Stimulated activated effector memory CD8-positive, alpha-beta T cell treated with anti-CD3 and anti-CD28 coated beads, Interleukin-12 subunit alpha, Interleukin-12 subunit beta, amount 100 ng/mL, for 72 hours (primary cell): Measurements from ENCODE around the gene TTC39B.

Experiments used
- ATAC-seq: fragments of 150-1000 bp; cut with Tn5 transposase; 2 replicates; pipeline ENCODE4 v1.10.0; 2021
- DNase-seq, 2 donors: peaks; one replicate each; pipeline ENCODE4 v3.0.0; 2021 to 2022; ENCODE audit warnings: low spot score in 2 of 2
- H3K27ac Mint-ChIP-seq: one replicate; pipeline ENCODE4 v1.8.0; 2022; ENCODE audit warnings: mild to moderate bottlenecking, mixed read lengths
- H3K36me3 Mint-ChIP-seq: one replicate; pipeline ENCODE4 v1.8.0; 2022; ENCODE audit warnings: mild to moderate bottlenecking, mixed read lengths
- H3K4me1 Mint-ChIP-seq: one replicate; pipeline ENCODE4 v1.8.0; 2022; ENCODE audit warnings: mixed read lengths
- H3K4me3 Mint-ChIP-seq: one replicate; pipeline ENCODE4 v1.8.0; 2022; ENCODE audit warnings: mild to moderate bottlenecking, mixed read lengths
- H3K9me3 Mint-ChIP-seq: one replicate; pipeline ENCODE4 v1.8.0; 2022; ENCODE audit warnings: mixed read lengths

The TTC39B gene

DNA sequence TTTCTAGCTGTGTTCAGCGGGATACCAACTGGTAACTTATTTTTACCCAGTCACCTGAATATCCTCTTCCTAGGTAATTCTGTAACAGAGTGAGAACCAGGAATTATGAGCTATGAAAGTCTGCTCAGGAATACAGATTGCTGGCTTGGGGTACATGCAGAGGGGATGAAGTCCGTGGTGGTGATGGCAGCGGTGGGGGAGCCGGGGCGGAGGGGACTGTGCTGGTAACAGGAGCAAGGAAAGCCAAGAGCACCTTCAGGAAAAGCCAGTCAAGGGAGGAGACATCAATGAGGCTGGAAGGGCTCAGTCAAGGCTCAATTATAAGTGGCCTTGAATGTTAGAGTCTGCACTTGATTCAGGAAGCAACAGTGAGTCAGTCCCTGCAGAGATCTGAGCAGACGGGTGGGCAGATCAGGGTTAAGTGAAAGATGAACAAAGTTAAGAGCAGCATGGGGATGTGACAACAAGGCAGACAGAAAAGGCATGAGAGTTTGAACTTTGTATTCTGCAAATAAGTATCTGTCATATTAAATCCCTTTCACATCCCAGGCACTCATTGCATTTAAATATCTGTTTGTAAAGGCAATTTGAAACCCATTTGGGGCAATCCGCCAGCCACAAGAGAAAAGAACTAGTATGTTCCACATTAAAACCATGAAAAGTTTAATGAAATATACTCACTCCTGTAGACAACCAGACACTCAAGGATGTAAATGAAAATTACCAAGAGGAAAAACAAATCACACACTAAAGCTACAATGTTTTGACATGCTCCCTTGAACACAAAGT is 101.2 kb downstream of the TTC39B start:
- H3K27ac Mint-ChIP-seq = no peak overlapping the region

DNA sequence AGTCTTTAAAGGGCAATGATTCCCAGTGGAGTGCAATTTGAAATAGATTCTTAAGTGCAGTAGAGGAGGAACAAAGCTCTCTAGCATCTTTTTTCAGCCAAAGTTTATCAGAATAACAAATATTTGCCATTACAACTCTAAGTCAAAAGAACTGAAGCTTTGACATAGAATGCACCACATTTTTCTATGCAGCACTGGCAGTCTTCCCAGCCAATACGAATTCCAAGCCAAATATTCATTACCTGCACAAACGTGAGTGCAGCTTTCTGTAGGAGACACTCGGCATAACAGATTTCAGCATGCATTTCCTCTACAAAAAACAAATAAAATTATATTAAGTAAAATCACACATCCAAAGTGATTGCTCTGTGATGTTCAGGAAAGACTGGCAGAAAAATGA is 103.4 kb downstream of the TTC39B start:
- DNase-seq (no peak), ATAC-seq (no peak)
- Mint-ChIP-seq H3K9me3 (peaks cover 7% of the 10 kb centered on the region), H3K4me1 (peaks cover 18% of the 10 kb centered on the region), H3K36me3 (peaks cover 39% of the 10 kb centered on the region), H3K4me3 (no peak overlapping the region), H3K27ac (no peak overlapping the region)

More for the DNA sequence above, 101.2 kb downstream of the TTC39B start:
- Mint-ChIP-seq H3K4me1 (peaks cover 18% of the 10 kb centered on the region), H3K36me3 (peaks cover 23% of the 10 kb centered on the region), H3K9me3 (peaks cover 7% of the 10 kb centered on the region), H3K4me3 (no peak overlapping the region)
- ATAC-seq (no peak), DNase-seq (no peak)

DNA sequence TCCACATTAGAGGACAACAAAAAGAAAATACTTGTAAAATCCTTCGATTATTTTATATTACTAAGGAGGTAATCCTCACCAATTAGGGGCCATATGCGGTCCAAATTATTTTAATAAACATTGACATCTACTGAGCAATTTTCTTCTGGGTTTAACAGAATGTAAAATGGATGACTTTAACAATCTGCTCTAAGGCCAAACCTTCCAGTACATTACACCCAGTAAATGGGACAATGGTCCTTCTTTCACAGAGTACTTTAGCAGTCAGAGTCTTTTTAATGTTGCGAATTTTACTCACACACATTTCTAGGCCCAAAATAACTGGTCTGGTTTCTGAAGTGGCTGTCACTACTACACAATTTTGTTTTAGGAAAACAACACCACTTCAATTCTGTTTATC is 106.9 kb downstream of the TTC39B start:
- H3K27ac Mint-ChIP-seq = no peak overlapping the region

DNA sequence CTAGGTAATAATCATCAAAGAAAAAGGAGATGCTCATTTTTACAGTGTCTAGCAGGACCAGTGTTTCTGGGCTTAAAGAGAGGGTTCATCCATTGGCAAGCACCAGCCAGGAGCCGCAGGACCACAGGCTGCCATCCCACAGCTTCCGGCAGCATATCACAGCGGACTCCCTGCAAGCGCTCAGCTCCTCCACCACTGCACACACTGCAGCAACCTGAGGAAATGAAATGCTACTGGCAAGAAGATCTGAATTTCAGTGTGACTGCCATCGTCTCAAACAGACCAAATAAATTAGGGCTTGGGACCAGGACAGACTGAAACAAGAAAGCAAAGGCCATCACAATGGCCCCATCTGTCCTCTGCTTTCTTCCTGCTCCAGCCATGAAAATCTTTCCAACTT is 114.2 kb downstream of the TTC39B start:
- Mint-ChIP-seq H3K9me3 (no peaks in the 10 kb centered on the region), H3K4me1 (peaks cover 7% of the 10 kb centered on the region), H3K36me3 (peaks cover 65% of the 10 kb centered on the region), H3K27ac (no peak overlapping the region), H3K4me3 (no peak overlapping the region)
- ATAC-seq (no peak), DNase-seq (no peak)

More for the DNA sequence above, 106.9 kb downstream of the TTC39B start:
- Mint-ChIP-seq H3K4me1 (no peaks in the 10 kb centered on the region), H3K4me3 (no peak overlapping the region), H3K36me3 (peaks cover 52% of the 10 kb centered on the region), H3K9me3 (no peaks in the 10 kb centered on the region)
- no peak for DNase-seq
- no peak for ATAC-seq

DNA sequence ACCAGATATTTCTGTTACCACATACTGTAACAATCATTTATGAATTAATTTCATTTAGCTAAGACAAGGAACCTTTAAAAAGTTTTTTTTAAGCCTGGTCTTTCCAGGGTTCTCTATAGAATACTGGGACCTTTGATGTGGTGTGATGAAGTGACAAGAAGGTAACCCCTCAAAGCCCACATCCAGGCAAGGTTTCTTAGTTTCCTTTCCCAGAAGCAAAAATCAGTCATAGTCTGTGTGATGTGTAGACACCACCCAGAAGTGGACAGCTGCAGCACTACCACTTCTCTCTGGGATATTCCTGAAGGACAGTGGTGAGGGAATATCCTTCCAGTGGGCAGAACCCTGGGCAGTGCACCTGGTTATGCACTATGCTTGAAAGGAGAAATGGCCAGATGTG is 115.6 kb downstream of the TTC39B start:
- Mint-ChIP-seq H3K4me3 (no peak overlapping the region), H3K36me3 (peaks cover 72% of the 10 kb centered on the region), H3K27ac (no peak overlapping the region), H3K4me1 (peaks cover 7% of the 10 kb centered on the region), H3K9me3 (no peaks in the 10 kb centered on the region)
- ATAC-seq (peak; percentile 67), DNase-seq (no peak)

DNA sequence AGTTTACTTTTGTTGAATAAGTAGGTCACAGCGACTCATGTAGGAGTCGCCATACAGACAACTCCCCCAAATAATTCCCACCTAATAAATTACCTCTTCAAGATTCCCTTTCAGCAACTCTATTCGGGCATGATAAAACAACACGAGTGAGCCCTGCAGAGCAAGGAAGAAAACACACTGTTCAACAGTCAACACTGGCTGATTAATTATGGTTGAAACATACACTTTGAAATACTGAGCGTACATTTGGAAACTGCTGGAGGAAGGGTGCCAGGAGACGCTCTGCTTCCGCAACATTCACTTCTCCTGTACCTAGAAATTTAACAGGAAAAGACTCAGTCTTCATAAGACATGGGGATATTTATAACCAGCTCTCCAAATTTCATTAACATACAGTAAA is 117.5 kb downstream of the TTC39B start:
- DNase-seq = no peak
- no peak for ATAC-seq
- Mint-ChIP-seq H3K27ac (no peak overlapping the region), H3K4me1 (peaks cover 7% of the 10 kb centered on the region), H3K9me3 (no peaks in the 10 kb centered on the region), H3K36me3 (peaks cover 76% of the 10 kb centered on the region), H3K4me3 (no peak overlapping the region)

DNA sequence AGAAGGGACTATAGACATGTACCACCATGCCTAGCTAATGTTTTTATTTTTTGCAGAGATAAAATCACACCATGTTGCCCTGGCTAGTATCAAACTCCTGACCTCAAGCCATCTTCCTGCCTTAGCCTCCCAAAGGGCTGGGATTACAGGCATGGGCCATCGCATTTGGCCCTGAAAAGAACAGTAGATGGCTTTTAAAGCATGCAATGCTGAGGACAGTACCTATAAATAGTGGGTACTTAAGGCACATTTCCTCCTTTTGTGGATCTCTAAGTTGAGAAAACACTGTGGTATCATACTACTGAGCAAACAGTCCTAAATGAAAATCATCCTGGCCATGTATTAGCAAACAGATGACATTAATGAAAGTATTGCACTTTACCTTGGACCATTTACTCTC is 119.4 kb downstream of the TTC39B start:
- DNase-seq (no peak), ATAC-seq (no peak)
- H3K4me3 Mint-ChIP-seq = no peak overlapping the region
- H3K4me1 Mint-ChIP-seq = peaks cover 7% of the 10 kb centered on the region
- H3K36me3 Mint-ChIP-seq = peaks cover 84% of the 10 kb centered on the region
- no peak overlapping the region for H3K27ac Mint-ChIP-seq
- H3K9me3 Mint-ChIP-seq = no peaks in the 10 kb centered on the region

DNA sequence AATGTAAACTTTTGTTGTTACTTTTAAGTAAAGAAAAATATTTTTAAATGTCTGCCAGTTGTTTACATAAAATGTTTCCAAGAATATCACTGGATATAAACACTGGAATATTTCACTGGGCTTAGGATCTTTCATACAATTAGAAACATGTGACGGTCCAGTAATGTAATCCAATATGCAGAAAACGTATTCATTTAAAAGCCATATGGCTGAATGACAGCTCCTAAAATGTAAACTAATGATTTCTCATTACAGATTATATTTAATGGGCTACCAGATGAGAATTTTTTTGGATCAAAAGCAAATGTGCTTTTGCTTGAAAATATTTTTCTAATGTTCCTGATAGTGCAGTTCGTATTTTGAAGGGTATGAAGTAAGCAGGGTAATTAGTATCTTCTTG is 124.3 kb downstream of the TTC39B start:
- ATAC-seq = no peak
- DNase-seq = no peak
- Mint-ChIP-seq H3K9me3 (no peaks in the 10 kb centered on the region), H3K4me3 (no peak overlapping the region), H3K27ac (no peak overlapping the region), H3K36me3 (peaks cover 57% of the 10 kb centered on the region), H3K4me1 (no peaks in the 10 kb centered on the region)

DNA sequence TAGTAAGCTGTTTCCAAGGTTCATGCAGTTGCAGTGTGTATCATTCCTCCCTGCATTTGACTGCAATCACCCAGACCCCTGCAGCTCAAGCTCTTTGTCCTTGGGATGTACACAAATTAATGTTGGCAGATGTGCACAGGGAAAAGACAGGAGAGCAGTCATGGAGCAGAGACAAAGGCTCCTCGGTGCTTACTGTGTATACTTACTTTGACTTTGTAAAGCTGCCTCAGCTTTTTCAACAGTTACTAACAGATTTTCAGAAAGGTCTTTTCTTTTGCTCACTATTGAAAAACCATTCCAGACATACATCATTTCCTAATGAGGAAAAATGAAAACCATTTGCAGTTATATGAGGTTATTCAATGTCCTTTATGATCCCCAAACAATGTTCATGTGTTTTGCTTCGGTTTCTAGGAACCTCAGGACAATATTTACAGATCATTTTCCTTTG is 124.9 kb downstream of the TTC39B start:
- no peak for DNase-seq
- Mint-ChIP-seq H3K9me3 (no peaks in the 10 kb centered on the region), H3K36me3 (peaks cover 53% of the 10 kb centered on the region), H3K4me1 (no peaks in the 10 kb centered on the region), H3K27ac (no peak overlapping the region), H3K4me3 (no peak overlapping the region)
- no peak for ATAC-seq

DNA sequence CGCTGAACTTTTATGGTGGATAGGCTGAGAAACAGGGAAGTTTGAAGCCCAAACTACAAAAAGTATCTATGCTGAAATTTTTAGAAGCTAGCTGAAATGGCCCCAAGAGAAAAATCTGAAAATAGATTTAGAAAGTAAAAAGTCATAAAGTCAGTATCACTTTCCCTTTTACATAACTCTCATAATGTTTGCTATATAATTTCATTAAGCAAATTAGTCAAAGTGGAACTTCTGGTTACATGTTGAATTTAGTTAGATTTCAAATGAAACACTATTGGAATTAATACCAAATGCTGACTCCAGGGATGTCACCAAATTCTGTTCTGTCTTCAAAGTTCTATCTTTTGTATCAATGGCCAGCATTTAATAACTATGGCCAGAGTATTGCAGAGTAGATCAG is 126.9 kb downstream of the TTC39B start:
- DNase-seq (no peak), ATAC-seq (no peak)
- H3K36me3 Mint-ChIP-seq = peaks cover 41% of the 10 kb centered on the region
- no peak overlapping the region for H3K27ac Mint-ChIP-seq
- no peaks in the 10 kb centered on the region for H3K9me3 Mint-ChIP-seq
- H3K4me1 Mint-ChIP-seq = no peaks in the 10 kb centered on the region
- no peak overlapping the region for H3K4me3 Mint-ChIP-seq

DNA sequence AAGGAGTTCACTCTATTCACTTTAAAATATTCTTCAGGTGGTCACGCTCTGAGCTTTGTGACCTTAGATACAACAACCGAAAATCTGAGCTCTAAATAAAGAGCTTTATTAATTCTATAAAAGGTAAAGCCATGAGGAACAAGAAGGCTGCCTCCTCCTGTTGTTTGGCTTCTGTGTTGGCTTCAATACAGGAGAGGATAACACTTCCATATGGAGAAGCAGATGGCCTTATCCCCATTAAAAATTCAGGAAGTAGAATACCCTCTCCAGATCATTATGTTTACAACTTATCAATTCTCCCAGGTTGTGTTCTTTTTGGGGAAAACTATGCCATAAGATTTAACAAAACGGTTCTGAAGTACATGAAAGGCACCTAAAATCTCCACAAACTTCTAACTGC is 128.4 kb downstream of the TTC39B start:
- no peak overlapping the region for H3K27ac Mint-ChIP-seq
- ATAC-seq (no peak), DNase-seq (no peak)
- no peak overlapping the region for H3K4me3 Mint-ChIP-seq
- H3K9me3 Mint-ChIP-seq = no peaks in the 10 kb centered on the region
- H3K36me3 Mint-ChIP-seq = peaks cover 34% of the 10 kb centered on the region
- H3K4me1 Mint-ChIP-seq = no peaks in the 10 kb centered on the region

DNA sequence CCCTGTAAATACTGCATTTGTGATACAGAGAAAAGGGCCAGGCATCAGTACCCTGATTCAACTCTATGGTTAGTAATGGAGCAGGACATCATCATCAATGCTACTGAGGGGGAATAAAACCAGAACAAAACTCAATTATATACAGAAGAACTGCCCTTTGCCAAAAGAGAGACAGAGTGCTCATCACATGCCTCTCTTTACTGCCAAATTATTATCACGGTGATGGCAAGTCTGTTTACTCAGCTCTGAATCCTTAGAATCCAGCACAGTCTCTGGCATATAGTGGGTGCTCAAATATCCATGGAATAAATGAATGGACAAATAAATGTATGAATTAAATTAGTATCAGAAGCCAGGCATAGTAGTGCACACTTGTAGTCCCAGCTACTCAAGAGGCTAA is 130.2 kb downstream of the TTC39B start:
- Mint-ChIP-seq H3K4me1 (no peaks in the 10 kb centered on the region), H3K4me3 (no peak overlapping the region), H3K27ac (no peak overlapping the region), H3K9me3 (no peaks in the 10 kb centered on the region), H3K36me3 (peaks cover 26% of the 10 kb centered on the region)
- DNase-seq (no peak), ATAC-seq (no peak)

DNA sequence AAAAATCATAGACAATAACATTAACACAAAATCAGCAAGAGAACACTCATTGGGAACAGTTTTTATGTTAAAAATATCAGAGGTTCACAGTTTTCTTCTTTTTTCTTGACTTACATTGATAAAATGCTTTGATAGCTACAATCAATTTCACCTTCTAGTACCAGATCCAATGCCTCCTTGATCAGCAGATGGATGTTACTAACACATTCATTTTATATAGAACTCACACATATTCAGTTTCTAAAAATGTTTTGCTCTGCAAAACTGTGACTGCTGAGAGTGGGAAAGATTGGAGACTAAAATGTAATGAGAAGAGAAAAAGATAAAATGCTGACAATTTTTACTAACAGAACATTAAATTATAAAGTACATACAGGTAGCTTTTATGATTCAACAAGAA is 143.1 kb downstream of the TTC39B start:
- H3K4me1 Mint-ChIP-seq = no peaks in the 10 kb centered on the region
- DNase-seq (no peak), ATAC-seq (no peak)
- no peak overlapping the region for H3K4me3 Mint-ChIP-seq
- peaks cover 9% of the 10 kb centered on the region for H3K36me3 Mint-ChIP-seq
- no peaks in the 10 kb centered on the region for H3K9me3 Mint-ChIP-seq
- H3K27ac Mint-ChIP-seq = no peak overlapping the region

DNA sequence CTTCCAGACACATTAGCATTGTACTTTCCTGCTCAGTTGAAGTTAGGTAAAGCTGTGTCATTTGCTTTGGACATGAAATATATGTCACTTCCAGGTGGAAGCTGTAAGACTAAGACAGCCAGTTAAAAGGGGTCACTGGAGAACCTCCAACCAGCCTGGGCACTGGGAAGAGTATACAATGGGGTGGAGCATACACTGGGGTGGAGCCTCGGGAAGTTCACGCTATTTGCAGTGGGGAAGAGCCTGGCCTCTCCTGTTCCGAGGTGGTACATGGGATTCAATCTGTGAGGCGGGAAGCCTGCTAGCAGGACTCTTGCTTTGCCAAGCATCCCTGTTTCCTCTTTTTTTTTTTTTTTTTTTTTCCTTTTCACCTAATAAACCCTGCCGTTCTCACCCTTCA is 145.3 kb downstream of the TTC39B start:
- no peaks in the 10 kb centered on the region for H3K9me3 Mint-ChIP-seq
- no peak for ATAC-seq

DNA sequence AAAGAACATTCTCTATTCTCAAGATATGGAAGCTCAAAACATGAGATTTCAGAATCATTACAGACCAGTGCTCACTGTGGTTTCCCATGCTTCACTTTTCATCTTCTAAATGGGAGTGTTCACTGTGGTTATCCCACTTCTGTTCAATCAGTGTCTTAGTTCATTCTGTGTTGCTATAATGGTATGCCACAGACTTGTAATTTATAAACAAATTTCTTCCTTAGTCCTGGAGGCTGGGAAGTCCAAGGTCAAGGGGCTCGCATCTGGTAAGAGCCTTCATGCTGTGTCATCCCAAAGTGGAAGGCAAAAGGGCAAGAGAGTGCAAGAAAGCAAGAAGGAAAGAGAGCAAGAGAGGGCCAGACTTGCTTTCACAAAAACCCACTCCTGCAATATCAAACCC is 146.3 kb downstream of the TTC39B start:
- DNase-seq (no peak), ATAC-seq (no peak)
- H3K27ac Mint-ChIP-seq = no peak overlapping the region

More for the DNA sequence above, 145.3 kb downstream of the TTC39B start:
- H3K36me3 Mint-ChIP-seq = no peaks in the 10 kb centered on the region
- DNase-seq = no peak
- no peak overlapping the region for H3K27ac Mint-ChIP-seq
- no peaks in the 10 kb centered on the region for H3K4me1 Mint-ChIP-seq
- no peak overlapping the region for H3K4me3 Mint-ChIP-seq

DNA sequence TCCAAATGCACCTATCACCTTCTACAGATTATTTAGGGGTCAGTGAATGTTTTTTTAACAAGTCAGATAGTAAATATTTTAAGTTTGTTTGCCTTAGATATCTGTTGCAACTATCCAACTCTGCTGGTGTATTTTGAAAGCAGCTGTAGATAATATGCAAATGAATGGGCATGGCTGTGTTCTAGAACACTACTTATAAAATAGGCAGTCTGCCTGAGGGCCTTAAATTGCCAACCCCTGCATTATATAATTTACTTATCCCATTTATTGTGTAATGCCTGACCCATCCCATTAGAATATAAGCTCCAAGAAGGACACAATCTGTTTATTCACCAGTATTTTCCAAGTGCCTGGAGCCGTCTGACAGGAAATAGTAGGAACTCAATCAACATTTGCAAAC is 149.0 kb downstream of the TTC39B start:
- H3K27ac Mint-ChIP-seq = no peak overlapping the region
- H3K4me3 Mint-ChIP-seq = no peak overlapping the region
- no peak for DNase-seq
- no peaks in the 10 kb centered on the region for H3K36me3 Mint-ChIP-seq
- no peak for ATAC-seq
- H3K9me3 Mint-ChIP-seq = no peaks in the 10 kb centered on the region
- H3K4me1 Mint-ChIP-seq = no peaks in the 10 kb centered on the region

More for the DNA sequence above, 146.3 kb downstream of the TTC39B start:
- Mint-ChIP-seq H3K9me3 (no peaks in the 10 kb centered on the region), H3K4me1 (no peaks in the 10 kb centered on the region), H3K36me3 (no peaks in the 10 kb centered on the region), H3K4me3 (no peak overlapping the region)
